Measurements from ENCODE around the gene CDC14B.
"Not testable (repeated sequence)": the region's sequence is repeated elsewhere in the genome, so short reads cannot be mapped to it uniquely, and the experiment has no call there.

Gene CDC14B

GRCh38 chr9:96638606-96639364 is 19.1 kb upstream of the CDC14B start:
- H2BK15ac ChIP-seq (ENCODE audit: low read depth, poor library complexity, severe bottlenecking), result no peak overlapping the region
- no peak overlapping the region for H3K18ac ChIP-seq (ENCODE audit: low read depth in 1 of 2, low read length in 2 of 2)
- no peak for DNase-seq
- H3K9me3 ChIP-seq (ENCODE audit: control insufficient read depth, low read length), result no peaks in the 10 kb centered on the region
- H4K8ac ChIP-seq (ENCODE audit: low read length), result no peak overlapping the region
- H3K27ac ChIP-seq (ENCODE audit: low read length, poor library complexity, severe bottlenecking), result no peak overlapping the region
- no peak overlapping the region for H2BK120ac ChIP-seq (ENCODE audit: low read depth, low read length)
- H2AK5ac ChIP-seq (ENCODE audit: low read length, severe bottlenecking), result no peak overlapping the region
- H2AFZ ChIP-seq (ENCODE audit: low read depth, low read length), result no peak overlapping the region
- no peak overlapping the region for H2BK5ac ChIP-seq (ENCODE audit: low read depth, low read length, poor library complexity, severe bottlenecking)
- peak overlapping the region; percentile 13 for H3K9ac ChIP-seq (ENCODE audit: low read length)
- H3K4me2 ChIP-seq (ENCODE audit: low read length, poor library complexity, severe bottlenecking), result no peak overlapping the region
- no peaks in the 10 kb centered on the region for H3K27me3 ChIP-seq (ENCODE audit: control insufficient read depth in 1 of 2, insufficient read depth in 1 of 2, low read length in 2 of 2)
- H3K36me3 ChIP-seq (ENCODE audit: control insufficient read depth in 1 of 2, insufficient read depth in 2 of 2, low read depth in 1 of 2, low read length in 2 of 2), result peaks cover 5 to 27% of the 10 kb centered on the region in 2 experiments
- no peak overlapping the region for H3K14ac ChIP-seq (ENCODE audit: low read length in 2 of 2)
- H3K4me1 ChIP-seq (ENCODE audit: control insufficient read depth, insufficient read depth, low read depth, low read length), result no peaks in the 10 kb centered on the region
- H3K4me3 ChIP-seq (ENCODE audit: insufficient read depth in 1 of 2, low read depth in 1 of 2, low read length in 2 of 2), result no peak overlapping the region
- no peak overlapping the region for H4K91ac ChIP-seq (ENCODE audit: low read length)
- no peak overlapping the region for H3K23ac ChIP-seq (ENCODE audit: low read length in 2 of 2)
- WGBS, result 90% methylated on average over 18 of the region's 19 CpGs
- no peak overlapping the region for H3K4ac ChIP-seq (ENCODE audit: low read depth in 1 of 2, low read length in 2 of 2)
- no peak overlapping the region for H2BK12ac ChIP-seq (ENCODE audit: low read length in 2 of 2)
- no peaks in the 10 kb centered on the region for H3K79me1 ChIP-seq (replicated peaks; ENCODE audit: low read length, poor library complexity, severe bottlenecking)

- no peak overlapping the region for H2BK5ac ChIP-seq (ENCODE audit: low read depth, low read length, poor library complexity, severe bottlenecking)
- peaks cover 0 to 9% of the 10 kb centered on the region in 2 experiments for H3K36me3 ChIP-seq (ENCODE audit: control insufficient read depth in 1 of 2, insufficient read depth in 2 of 2, low read depth in 1 of 2, low read length in 2 of 2)
- no peak overlapping the region for H2BK12ac ChIP-seq (ENCODE audit: low read length in 2 of 2)
- no peaks in the 10 kb centered on the region for H3K79me1 ChIP-seq (replicated peaks; ENCODE audit: low read length, poor library complexity, severe bottlenecking)
- no peaks in the 10 kb centered on the region for H3K9me3 ChIP-seq (ENCODE audit: control insufficient read depth, low read length)
- no peak overlapping the region for H4K8ac ChIP-seq (ENCODE audit: low read length)
- H3K18ac ChIP-seq (ENCODE audit: low read depth in 1 of 2, low read length in 2 of 2), result no peak overlapping the region
- no peaks in the 10 kb centered on the region for H3K27me3 ChIP-seq (ENCODE audit: control insufficient read depth in 1 of 2, insufficient read depth in 1 of 2, low read length in 2 of 2)
- H3K14ac ChIP-seq (ENCODE audit: low read length in 2 of 2), result no peak overlapping the region
- H3K4me1 ChIP-seq (ENCODE audit: control insufficient read depth, insufficient read depth, low read depth, low read length), result no peaks in the 10 kb centered on the region
- no peak overlapping the region for H2AK5ac ChIP-seq (ENCODE audit: low read length, severe bottlenecking)
- no peak overlapping the region for H2AFZ ChIP-seq (ENCODE audit: low read depth, low read length)
- DNase-seq, result no peak
- no peak overlapping the region for H3K23ac ChIP-seq (ENCODE audit: low read length in 2 of 2)
- no peak overlapping the region for H3K27ac ChIP-seq (ENCODE audit: low read length, poor library complexity, severe bottlenecking)
- no peak overlapping the region for H4K91ac ChIP-seq (ENCODE audit: low read length)
- no peak overlapping the region for H3K4ac ChIP-seq (ENCODE audit: low read depth in 1 of 2, low read length in 2 of 2)
- H3K9ac ChIP-seq (ENCODE audit: low read length), result no peak overlapping the region
- no peak overlapping the region for H2BK120ac ChIP-seq (ENCODE audit: low read depth, low read length)
- no peak overlapping the region for H2BK15ac ChIP-seq (ENCODE audit: low read depth, poor library complexity, severe bottlenecking)
- H3K4me3 ChIP-seq (ENCODE audit: insufficient read depth in 1 of 2, low read depth in 1 of 2, low read length in 2 of 2), result no peak overlapping the region
- no peak overlapping the region for H3K4me2 ChIP-seq (ENCODE audit: low read length, poor library complexity, severe bottlenecking)
- WGBS, result 96% methylated on average over 1 of the region's 1 CpG
These were observed 16.7 kb upstream of the CDC14B start for GRCh38 chr9:96636368-96636767.

- not testable (repeated sequence) for H3K4me3 ChIP-seq (ENCODE audit: insufficient read depth in 1 of 2, low read depth in 1 of 2, low read length in 2 of 2); H3K4ac ChIP-seq (ENCODE audit: low read depth in 1 of 2, low read length in 2 of 2); H2AK5ac ChIP-seq (ENCODE audit: low read length, severe bottlenecking); H3K4me1 ChIP-seq (ENCODE audit: control insufficient read depth, insufficient read depth, low read depth, low read length); H2BK15ac ChIP-seq (ENCODE audit: low read depth, poor library complexity, severe bottlenecking); H3K23ac ChIP-seq (ENCODE audit: low read length in 2 of 2); H3K9ac ChIP-seq (ENCODE audit: low read length); H3K36me3 ChIP-seq (ENCODE audit: control insufficient read depth in 1 of 2, insufficient read depth in 2 of 2, low read depth in 1 of 2, low read length in 2 of 2); DNase-seq; H3K18ac ChIP-seq (ENCODE audit: low read depth in 1 of 2, low read length in 2 of 2); H3K79me1 ChIP-seq (replicated peaks; ENCODE audit: low read length, poor library complexity, severe bottlenecking); H3K9me3 ChIP-seq (ENCODE audit: control insufficient read depth, low read length); H3K27ac ChIP-seq (ENCODE audit: low read length, poor library complexity, severe bottlenecking); H2AFZ ChIP-seq (ENCODE audit: low read depth, low read length); H3K14ac ChIP-seq (ENCODE audit: low read length in 2 of 2); H3K27me3 ChIP-seq (ENCODE audit: control insufficient read depth in 1 of 2, insufficient read depth in 1 of 2, low read length in 2 of 2); H2BK5ac ChIP-seq (ENCODE audit: low read depth, low read length, poor library complexity, severe bottlenecking); H4K91ac ChIP-seq (ENCODE audit: low read length); H4K8ac ChIP-seq (ENCODE audit: low read length); H2BK120ac ChIP-seq (ENCODE audit: low read depth, low read length); H2BK12ac ChIP-seq (ENCODE audit: low read length in 2 of 2); H3K4me2 ChIP-seq (ENCODE audit: low read length, poor library complexity, severe bottlenecking)
- 92% methylated on average over 7 of the region's 8 CpGs for WGBS
These were observed 13.9 kb upstream of the CDC14B start for GRCh38 chr9:96633579-96633978.

GRCh38 chr9:96626912-96627311 is 7.3 kb upstream of the CDC14B start:
- no peak overlapping the region for H2BK120ac ChIP-seq (ENCODE audit: low read depth, low read length)
- H2BK15ac ChIP-seq (ENCODE audit: low read depth, poor library complexity, severe bottlenecking), result no peak overlapping the region
- no peak overlapping the region for H3K14ac ChIP-seq (ENCODE audit: low read length in 2 of 2)
- DNase-seq, result no peak
- peak overlapping the region; percentile 65 for H3K27ac ChIP-seq (ENCODE audit: low read length, poor library complexity, severe bottlenecking)
- no peak overlapping the region for H3K4ac ChIP-seq (ENCODE audit: low read depth in 1 of 2, low read length in 2 of 2)
- no peak overlapping the region for H4K91ac ChIP-seq (ENCODE audit: low read length)
- H2BK12ac ChIP-seq (ENCODE audit: low read length in 2 of 2), result peak overlapping the region in 1 of 2 experiments; percentile 70
- H3K4me1 ChIP-seq (ENCODE audit: control insufficient read depth, insufficient read depth, low read depth, low read length), result peaks cover 5% of the 10 kb centered on the region
- H3K4me2 ChIP-seq (ENCODE audit: low read length, poor library complexity, severe bottlenecking), result no peak overlapping the region
- no peaks in the 10 kb centered on the region for H3K27me3 ChIP-seq (ENCODE audit: control insufficient read depth in 1 of 2, insufficient read depth in 1 of 2, low read length in 2 of 2)
- H2AK5ac ChIP-seq (ENCODE audit: low read length, severe bottlenecking), result no peak overlapping the region
- no peak overlapping the region for H3K9ac ChIP-seq (ENCODE audit: low read length)
- no peak overlapping the region for H2AFZ ChIP-seq (ENCODE audit: low read depth, low read length)
- no peaks in the 10 kb centered on the region for H3K36me3 ChIP-seq (ENCODE audit: control insufficient read depth in 1 of 2, insufficient read depth in 2 of 2, low read depth in 1 of 2, low read length in 2 of 2)
- 56% methylated on average over 2 of the region's 6 CpGs for whole genome bisulfite sequencing
- no peak overlapping the region for H2BK5ac ChIP-seq (ENCODE audit: low read depth, low read length, poor library complexity, severe bottlenecking)
- peak overlapping the region; percentile 6 to 61 for H3K18ac ChIP-seq (ENCODE audit: low read depth in 1 of 2, low read length in 2 of 2)
- H3K79me1 ChIP-seq (replicated peaks; ENCODE audit: low read length, poor library complexity, severe bottlenecking), result no peaks in the 10 kb centered on the region
- H3K4me3 ChIP-seq (ENCODE audit: insufficient read depth in 1 of 2, low read depth in 1 of 2, low read length in 2 of 2), result no peak overlapping the region
- no peaks in the 10 kb centered on the region for H3K9me3 ChIP-seq (ENCODE audit: control insufficient read depth, low read length)
- no peak overlapping the region for H4K8ac ChIP-seq (ENCODE audit: low read length)
- no peak overlapping the region for H3K23ac ChIP-seq (ENCODE audit: low read length in 2 of 2)
